GM21367 (cell line): ENCODE results near the gene ALAD.
"Not testable (repeated sequence)": the region's sequence is repeated elsewhere in the genome, so short reads cannot be mapped to it uniquely, and the experiment has no call there.

Experiments used
- ATAC-seq: cut with Tn5 transposase; IDR thresholded peaks from one replicate; pipeline ENCODE4 v1.9.1; 2021; ENCODE audit not compliant: unreplicated experiment

ALAD gene

GRCh38 chr9:113399646-113400200 lies 1.4 kb downstream of the ALAD start:
- ATAC-seq = no peak

GRCh38 chr9:113398796-113399195 lies 2.3 kb downstream of the ALAD start:
- no peak for ATAC-seq

- no peak for ATAC-seq
These were observed 3.9 kb downstream of the ALAD start for GRCh38 chr9:113397203-113397631.

GRCh38 chr9:113395000-113395861 lies 5.9 kb downstream of the ALAD start:
- ATAC-seq = no peak

GRCh38 chr9:113393281-113393680 lies 7.8 kb downstream of the ALAD start:
- no peak for ATAC-seq

GRCh38 chr9:113391917-113392316 lies 9.2 kb downstream of the ALAD start:
- no peak for ATAC-seq

- no peak for ATAC-seq
These were observed 10.7 kb downstream of the ALAD start for GRCh38 chr9:113390192-113390960.

GRCh38 chr9:113389451-113389850 lies 11.6 kb downstream of the ALAD start:
- ATAC-seq = no peak

GRCh38 chr9:113388833-113389232 lies 12.3 kb downstream of the ALAD start:
- ATAC-seq = no peak

- no peak for ATAC-seq
These were observed 13.4 kb downstream of the ALAD start for GRCh38 chr9:113387560-113388230.

GRCh38 chr9:113386571-113387393 lies 14.3 kb downstream of the ALAD start:
- no peak for ATAC-seq

- ATAC-seq = no peak
These were observed 19.1 kb downstream of the ALAD start for GRCh38 chr9:113381909-113382411.

- not testable (repeated sequence) for ATAC-seq
These were observed 19.6 kb downstream of the ALAD start for GRCh38 chr9:113381441-113381840.

- ATAC-seq = peak; percentile 54
These were observed 20.2 kb downstream of the ALAD start for GRCh38 chr9:113380869-113381378.

GRCh38 chr9:113379829-113380210 lies 21.3 kb downstream of the ALAD start:
- ATAC-seq = not testable (repeated sequence)

- not testable (repeated sequence) for ATAC-seq
These were observed 21.8 kb downstream of the ALAD start for GRCh38 chr9:113379094-113379828.

GRCh38 chr9:113376634-113377567 lies 24.2 kb downstream of the ALAD start, which contains the start of gene HDHD3:
TSS of gene HDHD3 (minus strand) at chr9:113376986. CDS start at chr9:113374354, 2,632 bp downstream.
- ATAC-seq = peak; percentile 61
